ENCODE data around the gene COMMD7.
A peak's percentile ranks its signal among the peaks of the same experiment; 100 is the strongest.
"Not testable (repeated sequence)": the region's sequence is repeated elsewhere in the genome, so short reads cannot be mapped to it uniquely, and the experiment has no call there.

Gene COMMD7

GRCh38 chr20:32697608-32698007, 45.7 kb downstream of the COMMD7 start:
- Histone ChIP-seq H3K79me1 (replicated peaks; ENCODE audit: low read length, poor library complexity, severe bottlenecking) (no peaks in the 10 kb centered on the region), H2BK120ac (ENCODE audit: low read depth, low read length) (no peak overlapping the region), H3K4ac (ENCODE audit: low read depth in 1 of 2, low read length in 2 of 2) (no peak overlapping the region), H3K36me3 (ENCODE audit: control insufficient read depth in 1 of 2, insufficient read depth in 2 of 2, low read depth in 1 of 2, low read length in 2 of 2) (peaks cover 13 to 25% of the 10 kb centered on the region in 2 experiments), H3K9me3 (ENCODE audit: control insufficient read depth, low read length) (no peaks in the 10 kb centered on the region), H3K18ac (ENCODE audit: low read depth in 1 of 2, low read length in 2 of 2) (no peak overlapping the region), H2BK15ac (ENCODE audit: low read depth, poor library complexity, severe bottlenecking) (no peak overlapping the region), H2AFZ (ENCODE audit: low read depth, low read length) (no peak overlapping the region), H3K4me2 (ENCODE audit: low read length, poor library complexity, severe bottlenecking) (no peak overlapping the region), H2BK12ac (ENCODE audit: low read length in 2 of 2) (no peak overlapping the region), H4K91ac (ENCODE audit: low read length) (no peak overlapping the region), H4K8ac (ENCODE audit: low read length) (no peak overlapping the region), H3K27ac (ENCODE audit: low read length, poor library complexity, severe bottlenecking) (no peak overlapping the region), H3K9ac (ENCODE audit: low read length) (no peak overlapping the region), H2AK5ac (ENCODE audit: low read length, severe bottlenecking) (no peak overlapping the region), H2BK5ac (ENCODE audit: low read depth, low read length, poor library complexity, severe bottlenecking) (no peak overlapping the region), H3K27me3 (ENCODE audit: control insufficient read depth in 1 of 2, insufficient read depth in 1 of 2, low read length in 2 of 2) (no peaks in the 10 kb centered on the region), H3K14ac (ENCODE audit: low read length in 2 of 2) (no peak overlapping the region), H3K23ac (ENCODE audit: low read length in 2 of 2) (no peak overlapping the region), H3K4me3 (ENCODE audit: insufficient read depth in 1 of 2, low read depth in 1 of 2, low read length in 2 of 2) (no peak overlapping the region), H3K4me1 (ENCODE audit: control insufficient read depth, insufficient read depth, low read depth, low read length) (no peaks in the 10 kb centered on the region)
- no peak for DNase-seq
- WGBS, result 100% methylated on average over 3 of the region's 3 CpGs

GRCh38 chr20:32695089-32695488, 48.2 kb downstream of the COMMD7 start:
- H3K18ac ChIP-seq (ENCODE audit: low read depth in 1 of 2, low read length in 2 of 2), result no peak overlapping the region
- H3K27ac ChIP-seq (ENCODE audit: low read length, poor library complexity, severe bottlenecking), result no peak overlapping the region
- H2BK15ac ChIP-seq (ENCODE audit: low read depth, poor library complexity, severe bottlenecking), result no peak overlapping the region
- no peak overlapping the region for H4K8ac ChIP-seq (ENCODE audit: low read length)
- H3K79me1 ChIP-seq (replicated peaks; ENCODE audit: low read length, poor library complexity, severe bottlenecking), result no peaks in the 10 kb centered on the region
- H2BK12ac ChIP-seq (ENCODE audit: low read length in 2 of 2), result no peak overlapping the region
- H3K36me3 ChIP-seq (ENCODE audit: control insufficient read depth in 1 of 2, insufficient read depth in 2 of 2, low read depth in 1 of 2, low read length in 2 of 2), result peaks cover 7 to 10% of the 10 kb centered on the region in 2 experiments
- no peak overlapping the region for H3K4me3 ChIP-seq (ENCODE audit: insufficient read depth in 1 of 2, low read depth in 1 of 2, low read length in 2 of 2)
- no peak overlapping the region for H3K14ac ChIP-seq (ENCODE audit: low read length in 2 of 2)
- no peak overlapping the region for H3K23ac ChIP-seq (ENCODE audit: low read length in 2 of 2)
- no peak overlapping the region for H3K9ac ChIP-seq (ENCODE audit: low read length)
- H2BK120ac ChIP-seq (ENCODE audit: low read depth, low read length), result no peak overlapping the region
- no peaks in the 10 kb centered on the region for H3K27me3 ChIP-seq (ENCODE audit: control insufficient read depth in 1 of 2, insufficient read depth in 1 of 2, low read length in 2 of 2)
- no peak for DNase-seq
- H3K4ac ChIP-seq (ENCODE audit: low read depth in 1 of 2, low read length in 2 of 2), result no peak overlapping the region
- no peaks in the 10 kb centered on the region for H3K9me3 ChIP-seq (ENCODE audit: control insufficient read depth, low read length)
- H3K4me2 ChIP-seq (ENCODE audit: low read length, poor library complexity, severe bottlenecking), result no peak overlapping the region
- H2AK5ac ChIP-seq (ENCODE audit: low read length, severe bottlenecking), result no peak overlapping the region
- no peak overlapping the region for H2AFZ ChIP-seq (ENCODE audit: low read depth, low read length)
- no peak overlapping the region for H2BK5ac ChIP-seq (ENCODE audit: low read depth, low read length, poor library complexity, severe bottlenecking)
- no peak overlapping the region for H4K91ac ChIP-seq (ENCODE audit: low read length)
- no peaks in the 10 kb centered on the region for H3K4me1 ChIP-seq (ENCODE audit: control insufficient read depth, insufficient read depth, low read depth, low read length)

- H3K9ac ChIP-seq (ENCODE audit: low read length); H3K79me1 ChIP-seq (replicated peaks; ENCODE audit: low read length, poor library complexity, severe bottlenecking); H2BK12ac ChIP-seq (ENCODE audit: low read length in 2 of 2); DNase-seq; H4K8ac ChIP-seq (ENCODE audit: low read length); H4K91ac ChIP-seq (ENCODE audit: low read length); H3K4me1 ChIP-seq (ENCODE audit: control insufficient read depth, insufficient read depth, low read depth, low read length); H3K9me3 ChIP-seq (ENCODE audit: control insufficient read depth, low read length); H2AFZ ChIP-seq (ENCODE audit: low read depth, low read length); H2BK5ac ChIP-seq (ENCODE audit: low read depth, low read length, poor library complexity, severe bottlenecking); H3K27ac ChIP-seq (ENCODE audit: low read length, poor library complexity, severe bottlenecking); H3K4me2 ChIP-seq (ENCODE audit: low read length, poor library complexity, severe bottlenecking); H3K23ac ChIP-seq (ENCODE audit: low read length in 2 of 2); H3K36me3 ChIP-seq (ENCODE audit: control insufficient read depth in 1 of 2, insufficient read depth in 2 of 2, low read depth in 1 of 2, low read length in 2 of 2); H3K4me3 ChIP-seq (ENCODE audit: insufficient read depth in 1 of 2, low read depth in 1 of 2, low read length in 2 of 2); H3K27me3 ChIP-seq (ENCODE audit: control insufficient read depth in 1 of 2, insufficient read depth in 1 of 2, low read length in 2 of 2); H2BK15ac ChIP-seq (ENCODE audit: low read depth, poor library complexity, severe bottlenecking); H3K14ac ChIP-seq (ENCODE audit: low read length in 2 of 2); H2AK5ac ChIP-seq (ENCODE audit: low read length, severe bottlenecking); H3K4ac ChIP-seq (ENCODE audit: low read depth in 1 of 2, low read length in 2 of 2); H3K18ac ChIP-seq (ENCODE audit: low read depth in 1 of 2, low read length in 2 of 2): not testable (repeated sequence)
- WGBS, result no CpG with 5 or more reads among the region's 1 CpG
- H2BK120ac ChIP-seq (ENCODE audit: low read depth, low read length), result peak overlapping the region; percentile 5
Observed at GRCh38 chr20:32688966-32689365, 54.3 kb downstream of the COMMD7 start.

GRCh38 chr20:32687180-32687532, 56.1 kb downstream of the COMMD7 start:
- H4K8ac ChIP-seq (ENCODE audit: low read length), result no peak overlapping the region
- WGBS, result 99% methylated on average over 8 of the region's 9 CpGs
- no peak overlapping the region for H3K4ac ChIP-seq (ENCODE audit: low read depth in 1 of 2, low read length in 2 of 2)
- no peaks in the 10 kb centered on the region for H3K79me1 ChIP-seq (replicated peaks; ENCODE audit: low read length, poor library complexity, severe bottlenecking)
- H2BK5ac ChIP-seq (ENCODE audit: low read depth, low read length, poor library complexity, severe bottlenecking), result no peak overlapping the region
- no peaks in the 10 kb centered on the region for H3K9me3 ChIP-seq (ENCODE audit: control insufficient read depth, low read length)
- no peak overlapping the region for H3K9ac ChIP-seq (ENCODE audit: low read length)
- H3K14ac ChIP-seq (ENCODE audit: low read length in 2 of 2), result no peak overlapping the region
- no peak overlapping the region for H3K4me2 ChIP-seq (ENCODE audit: low read length, poor library complexity, severe bottlenecking)
- no peak overlapping the region for H4K91ac ChIP-seq (ENCODE audit: low read length)
- peaks cover 0 to 6% of the 10 kb centered on the region in 2 experiments for H3K36me3 ChIP-seq (ENCODE audit: control insufficient read depth in 1 of 2, insufficient read depth in 2 of 2, low read depth in 1 of 2, low read length in 2 of 2)
- H2AFZ ChIP-seq (ENCODE audit: low read depth, low read length), result no peak overlapping the region
- H2BK15ac ChIP-seq (ENCODE audit: low read depth, poor library complexity, severe bottlenecking), result no peak overlapping the region
- H3K4me1 ChIP-seq (ENCODE audit: control insufficient read depth, insufficient read depth, low read depth, low read length), result peaks cover 2% of the 10 kb centered on the region
- no peak overlapping the region for H3K23ac ChIP-seq (ENCODE audit: low read length in 2 of 2)
- no peak overlapping the region for H3K27ac ChIP-seq (ENCODE audit: low read length, poor library complexity, severe bottlenecking)
- no peak for DNase-seq
- H2BK12ac ChIP-seq (ENCODE audit: low read length in 2 of 2), result no peak overlapping the region
- H2AK5ac ChIP-seq (ENCODE audit: low read length, severe bottlenecking), result no peak overlapping the region
- H3K27me3 ChIP-seq (ENCODE audit: control insufficient read depth in 1 of 2, insufficient read depth in 1 of 2, low read length in 2 of 2), result no peaks in the 10 kb centered on the region
- H3K18ac ChIP-seq (ENCODE audit: low read depth in 1 of 2, low read length in 2 of 2), result no peak overlapping the region
- no peak overlapping the region for H3K4me3 ChIP-seq (ENCODE audit: insufficient read depth in 1 of 2, low read depth in 1 of 2, low read length in 2 of 2)
- H2BK120ac ChIP-seq (ENCODE audit: low read depth, low read length), result no peak overlapping the region
